ENCODE measurements around the gene CREG2. TPM values are rescaled to one million over a fixed set of nuclear protein-coding genes. Genes with fewer than 3 reads are reported as not detected.

CREG2 gene
- total RNA-seq, 1 donor, result 1.5 TPM

- H3K4me3 ChIP-seq (ENCODE audit: low read depth, low read length), result no peak overlapping the region
- TF ChIP-seq, protein P1, sequence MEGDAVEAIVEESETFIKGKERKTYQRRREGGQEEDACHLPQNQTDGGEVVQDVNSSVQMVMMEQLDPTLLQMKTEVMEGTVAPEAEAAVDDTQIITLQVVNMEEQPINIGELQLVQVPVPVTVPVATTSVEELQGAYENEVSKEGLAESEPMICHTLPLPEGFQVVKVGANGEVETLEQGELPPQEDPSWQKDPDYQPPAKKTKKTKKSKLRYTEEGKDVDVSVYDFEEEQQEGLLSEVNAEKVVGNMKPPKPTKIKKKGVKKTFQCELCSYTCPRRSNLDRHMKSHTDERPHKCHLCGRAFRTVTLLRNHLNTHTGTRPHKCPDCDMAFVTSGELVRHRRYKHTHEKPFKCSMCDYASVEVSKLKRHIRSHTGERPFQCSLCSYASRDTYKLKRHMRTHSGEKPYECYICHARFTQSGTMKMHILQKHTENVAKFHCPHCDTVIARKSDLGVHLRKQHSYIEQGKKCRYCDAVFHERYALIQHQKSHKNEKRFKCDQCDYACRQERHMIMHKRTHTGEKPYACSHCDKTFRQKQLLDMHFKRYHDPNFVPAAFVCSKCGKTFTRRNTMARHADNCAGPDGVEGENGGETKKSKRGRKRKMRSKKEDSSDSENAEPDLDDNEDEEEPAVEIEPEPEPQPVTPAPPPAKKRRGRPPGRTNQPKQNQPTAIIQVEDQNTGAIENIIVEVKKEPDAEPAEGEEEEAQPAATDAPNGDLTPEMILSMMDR (IDR thresholded peaks at IDR 0.05; ENCODE audit: insufficient read depth, low read length), result no peak
- no peak for DNase-seq (ENCODE audit: low read depth)
These were observed 44.7 kb downstream of the CREG2 start for GRCh38 chr2:101342625-101343008.

DNA sequence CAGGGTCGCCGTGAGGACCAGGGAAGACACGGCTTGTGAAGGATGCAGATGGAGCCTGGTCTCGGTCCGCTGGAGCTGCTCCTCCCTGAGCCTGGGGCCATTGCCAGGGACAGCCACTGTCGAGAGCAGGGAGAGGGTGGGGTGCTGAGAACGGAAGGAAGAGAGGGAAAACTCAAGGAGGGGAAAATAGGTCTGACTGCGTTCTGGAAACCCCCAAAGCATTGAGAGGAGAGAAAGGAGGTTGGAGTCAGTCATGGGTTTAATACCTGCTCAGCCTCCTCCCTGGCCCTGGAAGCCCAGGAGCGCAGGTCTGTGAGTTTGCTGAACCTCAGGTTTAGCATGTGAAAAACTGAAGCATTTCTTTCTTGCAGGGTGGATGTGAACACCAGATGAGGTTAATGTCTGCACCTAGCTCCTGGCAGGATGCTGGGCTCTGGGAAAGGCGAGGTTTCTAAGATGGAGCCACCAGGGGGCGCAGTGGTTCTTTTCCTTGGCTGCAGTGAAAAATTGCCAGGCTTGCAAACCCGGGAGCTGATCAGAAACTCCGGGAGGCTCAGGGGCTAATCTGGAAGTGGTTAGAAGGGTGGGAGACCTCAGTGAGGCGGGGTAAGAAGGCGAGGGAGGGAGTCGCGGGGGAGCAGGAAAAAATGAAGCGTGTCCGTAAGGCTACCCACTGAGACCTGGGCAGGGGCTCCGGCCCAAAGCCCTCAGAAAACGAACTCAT lies 45.2 kb downstream of the CREG2 start:
- H3K4me3 ChIP-seq (ENCODE audit: low read depth, low read length), result peak overlapping the region; percentile 32
- DNase-seq (ENCODE audit: low read depth), result peak; percentile 82
- TF ChIP-seq, protein P1 (IDR thresholded peaks at IDR 0.05; ENCODE audit: insufficient read depth, low read length), result peak; percentile 86

DNA sequence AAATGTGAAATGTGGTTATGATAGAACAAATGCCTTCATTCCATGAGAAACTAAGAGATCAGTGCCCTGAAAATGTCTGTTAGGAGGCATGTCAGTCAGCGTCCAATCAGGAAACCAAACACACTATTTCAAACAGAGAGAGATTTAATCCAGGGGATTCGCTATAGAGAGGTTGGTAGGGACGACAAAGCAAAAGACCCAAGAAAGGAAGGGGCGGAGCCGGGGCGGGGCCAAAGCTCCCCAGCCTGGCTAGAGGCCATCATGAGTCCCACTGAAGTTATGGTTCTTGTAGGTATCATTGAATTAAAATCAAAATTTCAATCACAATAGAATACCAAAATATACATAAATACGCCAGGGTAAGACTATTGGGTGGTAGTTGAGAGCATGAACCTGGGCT lies 45.9 kb downstream of the CREG2 start:
- TF ChIP-seq, protein P1 (IDR thresholded peaks at IDR 0.05; ENCODE audit: insufficient read depth, low read length), result no peak
- no peak for DNase-seq (ENCODE audit: low read depth)
- H3K4me3 ChIP-seq (ENCODE audit: low read depth, low read length), result no peak overlapping the region

DNA sequence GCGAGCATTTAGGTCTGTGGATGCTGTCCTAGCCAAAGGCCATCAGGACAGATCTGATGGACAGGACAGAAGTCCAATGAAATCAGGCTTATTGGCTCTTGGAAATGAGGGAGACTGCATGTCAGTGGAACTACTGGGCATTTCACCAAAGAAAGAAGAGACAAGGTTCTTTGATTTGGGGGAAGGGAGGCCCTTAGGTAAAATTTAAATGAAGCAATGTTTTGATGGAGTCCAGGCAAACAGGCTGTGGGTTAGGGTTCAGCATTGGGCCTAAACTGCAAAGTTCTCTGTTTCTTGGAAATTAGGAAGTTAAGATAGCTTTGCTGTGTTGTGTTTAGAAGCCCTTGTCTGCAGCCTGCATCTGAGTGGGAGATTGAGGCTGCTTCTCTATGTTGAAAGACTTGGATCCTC lies 47.2 kb downstream of the CREG2 start:
- TF ChIP-seq, protein P1 (IDR thresholded peaks at IDR 0.05; ENCODE audit: insufficient read depth, low read length), result no peak
- H3K4me3 ChIP-seq (ENCODE audit: low read depth, low read length), result no peak overlapping the region
- DNase-seq (ENCODE audit: low read depth), result peak; percentile 27

DNA sequence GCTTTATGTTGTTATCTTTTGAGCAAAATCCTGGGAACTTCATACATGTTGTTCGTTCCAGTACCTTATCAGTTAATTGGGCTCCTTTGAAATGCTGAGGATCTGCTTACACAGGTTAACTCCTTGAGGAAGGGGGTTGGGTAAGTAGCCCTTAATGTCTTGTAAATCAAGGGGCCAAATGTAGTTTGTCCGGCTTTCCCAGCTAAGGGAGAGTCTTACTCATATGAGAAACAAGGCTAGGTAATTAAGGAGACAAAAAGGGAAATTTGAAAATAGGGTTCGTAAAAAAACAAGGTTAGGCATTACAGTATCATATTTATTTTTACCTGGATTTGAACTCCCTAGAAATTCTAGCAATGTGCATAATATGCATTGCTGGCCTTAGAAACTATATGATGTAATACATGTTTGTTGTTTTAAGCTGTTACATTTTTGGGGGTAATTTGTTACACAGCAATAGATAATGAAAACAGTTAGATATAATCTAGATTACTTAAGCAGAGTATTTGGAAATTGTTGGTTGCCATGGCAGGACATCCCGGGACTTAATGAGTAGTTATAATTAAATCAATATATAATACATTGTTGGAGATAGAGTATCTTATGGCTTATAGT lies 47.9 kb downstream of the CREG2 start:
- no peak overlapping the region for H3K4me3 ChIP-seq (ENCODE audit: low read depth, low read length)
- no peak for DNase-seq (ENCODE audit: low read depth)
- TF ChIP-seq, protein P1 (IDR thresholded peaks at IDR 0.05; ENCODE audit: insufficient read depth, low read length), result no peak

GRCh38 chr2:101337877-101338276 lies 49.4 kb downstream of the CREG2 start:
- DNase-seq (ENCODE audit: low read depth), result peak; percentile 32
- TF ChIP-seq, protein P1 (IDR thresholded peaks at IDR 0.05; ENCODE audit: insufficient read depth, low read length), result no peak
- H3K4me3 ChIP-seq (ENCODE audit: low read depth, low read length), result no peak overlapping the region

Measured in fibroblast of the aortic adventitia (primary cell).